Measurements from ENCODE around the gene ATRNL1. TPM values are rescaled to one million over a fixed set of nuclear protein-coding genes. Genes with fewer than 3 reads are reported as not detected.
A peak's percentile ranks its signal among the peaks of the same experiment; 100 is the strongest.

The ATRNL1 gene
- polyA plus RNA-seq, 1 of the 3 experiments (the other 2 are of a cell fraction), result 0.67 TPM

DNA sequence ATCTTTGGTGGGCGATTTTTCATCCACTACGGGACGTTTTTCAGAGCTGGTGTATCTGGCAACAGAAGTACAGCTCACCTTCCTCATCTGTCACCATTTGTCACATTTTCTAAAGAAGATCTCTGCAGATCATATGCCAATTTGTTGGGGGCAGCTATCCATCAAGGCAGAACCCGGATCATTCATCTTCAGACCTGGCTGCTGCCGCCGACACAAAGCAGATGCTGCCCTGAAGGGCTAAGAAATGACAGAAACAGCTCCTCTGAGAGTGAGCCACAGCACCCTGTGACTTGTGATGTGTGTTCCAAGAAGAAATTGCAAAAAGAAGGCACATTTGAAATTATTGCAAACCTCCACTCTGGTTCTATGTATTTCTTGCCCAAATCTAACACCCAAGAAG, 888.9 kb downstream of the ATRNL1 start:
- H3F3A ChIP-seq (replicated peaks; ENCODE audit: insufficient read depth), result no peaks in the 10 kb centered on the region
- no peak for DNase-seq
- peaks cover 0 to 3% of the 10 kb centered on the region in 2 experiments; a peak in 1 of 4 replicates for H3K4me1 ChIP-seq (ENCODE audit: control insufficient read depth in 1 of 2, insufficient read depth in 2 of 2, low read depth in 1 of 2, low read length in 1 of 2)
- no peaks in the 10 kb centered on the region for H4K20me1 ChIP-seq (ENCODE audit: insufficient read depth)
- H3K4me2 ChIP-seq, result no peak overlapping the region
- H3K79me2 ChIP-seq (ENCODE audit: insufficient read depth), result no peaks in the 10 kb centered on the region
- H3K36me3 ChIP-seq (replicated peaks in 1 of 2; ENCODE audit: control insufficient read depth in 1 of 2, insufficient read depth in 2 of 2, low read length in 1 of 2), result no peaks in the 10 kb centered on the region
- H3K9me3 ChIP-seq, result no peaks in the 10 kb centered on the region
- H2AFZ ChIP-seq (ENCODE audit: low read depth), result no peak overlapping the region
- POLR2A ChIA-PET, result no interaction called here
- no peak overlapping the region for H3K27ac ChIP-seq (ENCODE audit: low read depth in 2 of 2, low read length in 1 of 2)
- H3K9ac ChIP-seq, result no peak overlapping the region
- TF ChIP-seq RFX5 (IDR thresholded peaks at IDR 0.05; ENCODE audit: low read length), result no peak
- 0 out of 2 replicates have a peak, but pooled peaks have one; percentile 38 for TF ChIP-seq GATA2 (CRISPR knock-in tag; IDR thresholded peaks at IDR 0.05)
- CTCF ChIA-PET, result interaction anchor here (1.3 kb wide), 1 partner anchor 13 kb away, joined by 3 read pairs; no protein-coding TSS in a partner anchor
- 43% methylated on average over 6 of the region's 6 CpGs for WGBS (ENCODE audit: low lambda C conversion rate)
- H3K4me3 ChIP-seq (ENCODE audit: low read depth in 2 of 2, low read length in 1 of 2), result no peak overlapping the region
- no peaks in the 10 kb centered on the region for H3K9me2 ChIP-seq
- no peaks in the 10 kb centered on the region for H3K27me3 ChIP-seq (ENCODE audit: insufficient read depth)

DNA sequence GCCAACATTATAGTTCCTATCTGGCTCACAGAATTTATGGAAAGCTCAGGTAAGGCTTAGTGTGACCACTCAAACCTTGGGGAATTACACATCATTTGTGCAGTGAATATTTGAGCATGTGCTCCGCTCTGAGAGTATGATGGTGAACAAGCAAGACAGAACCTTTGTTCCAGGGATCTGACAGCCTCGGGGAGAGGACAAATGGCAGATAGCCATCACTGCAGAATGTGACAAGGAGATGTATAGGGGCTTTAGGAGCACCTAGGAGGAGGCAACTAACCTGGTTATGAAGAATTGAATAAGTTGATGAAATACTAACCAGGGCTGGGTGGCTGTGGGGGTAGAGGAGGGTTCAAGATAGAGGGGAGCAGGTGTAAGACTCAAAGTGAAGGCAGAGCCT, 889.4 kb downstream of the ATRNL1 start:
- ChIA-PET CTCF (interaction anchor here (1.3 kb wide), 1 partner anchor 13 kb away, joined by 3 read pairs; no protein-coding TSS in a partner anchor), POLR2A (no interaction called here)
- Histone ChIP-seq H3F3A (replicated peaks; ENCODE audit: insufficient read depth) (no peaks in the 10 kb centered on the region), H3K27me3 (ENCODE audit: insufficient read depth) (no peaks in the 10 kb centered on the region), H3K9me3 (no peaks in the 10 kb centered on the region), H2AFZ (ENCODE audit: low read depth) (no peak overlapping the region), H3K4me3 (ENCODE audit: low read depth in 2 of 2, low read length in 1 of 2) (no peak overlapping the region), H3K79me2 (ENCODE audit: insufficient read depth) (no peaks in the 10 kb centered on the region), H3K4me1 (ENCODE audit: control insufficient read depth in 1 of 2, insufficient read depth in 2 of 2, low read depth in 1 of 2, low read length in 1 of 2) (peaks cover 0 to 3% of the 10 kb centered on the region in 2 experiments; a peak in 1 of 4 replicates), H3K9ac (no peak overlapping the region), H3K9me2 (no peaks in the 10 kb centered on the region), H3K27ac (ENCODE audit: low read depth in 2 of 2, low read length in 1 of 2) (no peak overlapping the region), H4K20me1 (ENCODE audit: insufficient read depth) (no peaks in the 10 kb centered on the region), H3K4me2 (no peak overlapping the region), H3K36me3 (replicated peaks in 1 of 2; ENCODE audit: control insufficient read depth in 1 of 2, insufficient read depth in 2 of 2, low read length in 1 of 2) (no peaks in the 10 kb centered on the region)
- TF ChIP-seq FOXJ3 (CRISPR knock-in tag; IDR thresholded peaks at IDR 0.05) (no peak), TEAD4 (IDR thresholded peaks at IDR 0.05; ENCODE audit: borderline replicate concordance, insufficient read depth) (no peak), CHD2 (IDR thresholded peaks at IDR 0.05; ENCODE audit: low read length, partially characterized antibody) (no peak), RCOR1 (IDR thresholded peaks at IDR 0.05; ENCODE audit: low read length) (no peak), SMC3 (IDR thresholded peaks at IDR 0.05; ENCODE audit: low read depth, low read length) (no peak)
- TF ChIP-seq, protein P1, sequence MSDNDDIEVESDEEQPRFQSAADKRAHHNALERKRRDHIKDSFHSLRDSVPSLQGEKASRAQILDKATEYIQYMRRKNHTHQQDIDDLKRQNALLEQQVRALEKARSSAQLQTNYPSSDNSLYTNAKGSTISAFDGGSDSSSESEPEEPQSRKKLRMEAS (IDR thresholded peaks at IDR 0.05; ENCODE audit: low read depth), result no peak
- TF ChIP-seq, protein P2, sequence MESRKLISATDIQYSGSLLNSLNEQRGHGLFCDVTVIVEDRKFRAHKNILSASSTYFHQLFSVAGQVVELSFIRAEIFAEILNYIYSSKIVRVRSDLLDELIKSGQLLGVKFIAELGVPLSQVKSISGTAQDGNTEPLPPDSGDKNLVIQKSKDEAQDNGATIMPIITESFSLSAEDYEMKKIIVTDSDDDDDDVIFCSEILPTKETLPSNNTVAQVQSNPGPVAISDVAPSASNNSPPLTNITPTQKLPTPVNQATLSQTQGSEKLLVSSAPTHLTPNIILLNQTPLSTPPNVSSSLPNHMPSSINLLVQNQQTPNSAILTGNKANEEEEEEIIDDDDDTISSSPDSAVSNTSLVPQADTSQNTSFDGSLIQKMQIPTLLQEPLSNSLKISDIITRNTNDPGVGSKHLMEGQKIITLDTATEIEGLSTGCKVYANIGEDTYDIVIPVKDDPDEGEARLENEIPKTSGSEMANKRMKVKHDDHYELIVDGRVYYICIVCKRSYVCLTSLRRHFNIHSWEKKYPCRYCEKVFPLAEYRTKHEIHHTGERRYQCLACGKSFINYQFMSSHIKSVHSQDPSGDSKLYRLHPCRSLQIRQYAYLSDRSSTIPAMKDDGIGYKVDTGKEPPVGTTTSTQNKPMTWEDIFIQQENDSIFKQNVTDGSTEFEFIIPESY (IDR thresholded peaks at IDR 0.05; ENCODE audit: borderline replicate concordance, low read depth), result no peak
- 30% methylated on average over 2 of the region's 2 CpGs for WGBS (ENCODE audit: low lambda C conversion rate)
- no peak for DNase-seq

DNA sequence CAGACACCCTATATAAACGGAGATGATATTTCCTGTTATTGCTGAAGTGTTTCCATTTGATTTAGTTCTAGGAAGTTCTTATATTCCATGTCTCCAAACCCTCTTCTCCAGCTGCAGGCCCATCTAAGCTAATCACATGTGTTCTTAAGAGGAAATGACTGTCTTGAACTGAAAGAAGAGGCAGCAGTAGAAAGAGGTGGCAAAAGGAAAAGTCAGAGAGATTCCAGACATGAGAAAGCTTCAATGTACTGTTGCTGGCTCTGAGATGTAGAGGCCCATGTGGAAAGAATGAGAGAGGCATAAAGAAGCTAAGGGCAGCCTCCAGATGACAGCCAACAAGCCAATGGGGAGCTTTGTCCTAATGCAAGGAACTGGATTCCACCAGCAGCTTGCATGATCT, 892.6 kb downstream of the ATRNL1 start:
- H2AFZ ChIP-seq (ENCODE audit: low read depth), result no peak overlapping the region
- H4K20me1 ChIP-seq (ENCODE audit: insufficient read depth), result no peaks in the 10 kb centered on the region
- no peak for DNase-seq
- no peak overlapping the region for H3K4me2 ChIP-seq
- no peaks in the 10 kb centered on the region for H3F3A ChIP-seq (replicated peaks; ENCODE audit: insufficient read depth)
- no peaks in the 10 kb centered on the region for H3K27me3 ChIP-seq (ENCODE audit: insufficient read depth)
- H3K79me2 ChIP-seq (ENCODE audit: insufficient read depth), result no peaks in the 10 kb centered on the region
- POLR2A ChIA-PET, result no interaction called here
- no peaks in the 10 kb centered on the region for H3K9me2 ChIP-seq
- no peaks in the 10 kb centered on the region for H3K9me3 ChIP-seq
- no peak overlapping the region for H3K9ac ChIP-seq
- WGBS (ENCODE audit: low lambda C conversion rate), result 28% methylated on average over 1 of the region's 1 CpG
- H3K36me3 ChIP-seq (replicated peaks in 1 of 2; ENCODE audit: control insufficient read depth in 1 of 2, insufficient read depth in 2 of 2, low read length in 1 of 2), result no peaks in the 10 kb centered on the region
- CTCF ChIA-PET, result no interaction called here
- no peak overlapping the region for H3K4me3 ChIP-seq (ENCODE audit: low read depth in 2 of 2, low read length in 1 of 2)
- H3K4me1 ChIP-seq (ENCODE audit: control insufficient read depth in 1 of 2, insufficient read depth in 2 of 2, low read depth in 1 of 2, low read length in 1 of 2), result peaks cover 0 to 3% of the 10 kb centered on the region in 2 experiments; a peak in 1 of 4 replicates
- H3K27ac ChIP-seq (ENCODE audit: low read depth in 2 of 2, low read length in 1 of 2), result no peak overlapping the region
- TF ChIP-seq, protein P3, sequence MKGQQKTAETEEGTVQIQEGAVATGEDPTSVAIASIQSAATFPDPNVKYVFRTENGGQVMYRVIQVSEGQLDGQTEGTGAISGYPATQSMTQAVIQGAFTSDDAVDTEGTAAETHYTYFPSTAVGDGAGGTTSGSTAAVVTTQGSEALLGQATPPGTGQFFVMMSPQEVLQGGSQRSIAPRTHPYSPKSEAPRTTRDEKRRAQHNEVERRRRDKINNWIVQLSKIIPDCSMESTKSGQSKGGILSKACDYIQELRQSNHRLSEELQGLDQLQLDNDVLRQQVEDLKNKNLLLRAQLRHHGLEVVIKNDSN (IDR thresholded peaks at IDR 0.05; ENCODE audit: borderline replicate concordance, low read depth), result no peak
- TF ChIP-seq MXI1 (IDR thresholded peaks at IDR 0.05; ENCODE audit: low read depth, low read length) (no peak), TAF1 (IDR thresholded peaks at IDR 0.05; ENCODE audit: borderline replicate concordance, low read depth, low read length) (no peak), TCF12 (IDR thresholded peaks at IDR 0.05) (no peak), GABPA (IDR thresholded peaks at IDR 0.05; ENCODE audit: low read depth) (no peak), NRF1 (IDR thresholded peaks at IDR 0.05; ENCODE audit: low read depth, low read length) (no peak), YY1 (IDR thresholded peaks at IDR 0.05; ENCODE audit: low read depth) (no peak), ELF1 (IDR thresholded peaks at IDR 0.05) (no peak)
- TF ChIP-seq, protein P4, sequence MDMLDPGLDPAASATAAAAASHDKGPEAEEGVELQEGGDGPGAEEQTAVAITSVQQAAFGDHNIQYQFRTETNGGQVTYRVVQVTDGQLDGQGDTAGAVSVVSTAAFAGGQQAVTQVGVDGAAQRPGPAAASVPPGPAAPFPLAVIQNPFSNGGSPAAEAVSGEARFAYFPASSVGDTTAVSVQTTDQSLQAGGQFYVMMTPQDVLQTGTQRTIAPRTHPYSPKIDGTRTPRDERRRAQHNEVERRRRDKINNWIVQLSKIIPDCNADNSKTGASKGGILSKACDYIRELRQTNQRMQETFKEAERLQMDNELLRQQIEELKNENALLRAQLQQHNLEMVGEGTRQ (IDR thresholded peaks at IDR 0.05; ENCODE audit: borderline replicate concordance, low read depth, low read length), result no peak
- TF ChIP-seq, protein P2 (IDR thresholded peaks at IDR 0.05; ENCODE audit: borderline replicate concordance, low read depth), result no peak
